Left lung (tissue), 10 donors: ENCODE measurements around the gene BICC1. TPM values are rescaled to one million over a fixed set of nuclear protein-coding genes. Genes with fewer than 3 reads are reported as not detected.
A peak's percentile ranks its signal among the peaks of the same experiment; 100 is the strongest.

ENCODE experiments used
- ATAC-seq: fragments of 200-7000 bp; cut with Tn5 transposase; one replicate; pipeline ENCODE4 v1.9.1; 2020; ENCODE audit warnings: moderate library complexity
- DNase-seq, 4 donors: peaks; one replicate each; pipeline ENCODE4 v3.0.0-alpha.2; 2013 to 2020
- H3K27ac ChIP-seq, 2 donors: fragments of 200-600 bp; sonication (generic) in 1 of 2; one replicate each; pipeline versions ENCODE4 v1.5.0 to v1.8.0; 2020 to 2021
- H3K27me3 ChIP-seq, 2 donors: fragments of 200-600 bp; sonication (generic) in 1 of 2; one replicate each; pipeline versions ENCODE4 v1.5.0 to v1.8.0; 2020 to 2021
- H3K36me3 ChIP-seq, 2 donors: fragments of 200-600 bp; sonication (generic) in 1 of 2; one replicate each; pipeline versions ENCODE4 v1.5.0 to v1.8.0; 2020 to 2021
- H3K4me1 ChIP-seq, 2 donors: fragments of 200-600 bp; one replicate each; pipeline ENCODE4 v1.8.0; 2021
- H3K4me3 ChIP-seq, 2 donors: fragments of 200-600 bp; sonication (generic) in 1 of 2; one replicate each; pipeline versions ENCODE4 v1.5.0 to v1.8.0; 2020 to 2021; ENCODE audit warnings: mild to moderate bottlenecking in 1 of 2
- H3K9me3 ChIP-seq, 2 donors: fragments of 200-600 bp; sonication (generic) in 1 of 2; one replicate each; pipeline versions ENCODE4 v1.5.0 to v1.8.0; 2020 to 2021
- CTCF ChIP-seq, 2 donors: fragments of 200-600 bp; sonication (generic) in 1 of 2; IDR thresholded peaks; one replicate each; pipeline versions ENCODE4 v1.5.0 to v1.8.0; 2021; ENCODE audit warnings: antibody characterized with exemption in 2 of 2
- intact Hi-C, 2 donors: fragments of 100-400 bp; cut with DNase I; formaldehyde crosslinking; loops; one replicate each; pipeline versions ENCODE4 v1.11.2 to v1.14.2; 2022
- polyA plus RNA-seq, 6 donors: library from polyadenylated mRNA; unstranded; fragments of 120-200 nt; gene quantifications; one replicate each; pipeline ENCODE4 v1.2.1, GENCODE V29; 2013; ENCODE audit not compliant: insufficient read length in 6 of 6
- total RNA-seq, 2 donors: library from RNA; stranded (reverse); fragmentation: NEBNext Ultra II Directional; extraction: Animal tissue kit (Norgen Biotek cat#: 25700); gene quantifications; one replicate each; pipeline ENCODE4 v1.2.1, GENCODE V29; 2021
- donor health status: DM: no; HTN: yes; CAD: no.
- donor health status: DM: no; HTN: no; CAD: no.

BICC1 gene
- total and polyA plus RNA-seq, 8 donors, result 10.9 to 47.4 (median 37.1) TPM

GRCh38 chr10:58518775-58519174, 6.1 kb downstream of the BICC1 start:
- Histone ChIP-seq H3K9me3 (no peaks in the 10 kb centered on the region), H3K27me3 (peaks cover 4 to 26% of the 10 kb centered on the region in 2 donors), H3K4me1 (peaks cover 0 to 1% of the 10 kb centered on the region in 2 donors), H3K36me3 (no peaks in the 10 kb centered on the region), H3K4me3 (no peak overlapping the region), H3K27ac (no peak overlapping the region)
- ATAC-seq, result peak; percentile 12
- no peak for TF ChIP-seq CTCF (IDR thresholded peaks at IDR 0.05)
- DNase-seq, result no peak
- intact Hi-C loops, result no loop called here

GRCh38 chr10:58529077-58529728, 16.5 kb downstream of the BICC1 start:
- ATAC-seq, result no peak
- intact Hi-C loops, result no loop called here

GRCh38 chr10:58531084-58531695, 18.5 kb downstream of the BICC1 start:
- peak; percentile 64 to 72 for TF ChIP-seq CTCF (IDR thresholded peaks at IDR 0.05)
- ATAC-seq (peak; percentile 94), DNase-seq (no peak)
- Histone ChIP-seq H3K27ac (no peak overlapping the region), H3K36me3 (no peaks in the 10 kb centered on the region), H3K27me3 (no peaks in the 10 kb centered on the region), H3K9me3 (peaks cover 0 to 15% of the 10 kb centered on the region in 2 donors), H3K4me3 (no peak overlapping the region), H3K4me1 (no peaks in the 10 kb centered on the region)
- intact Hi-C loops, result no loop called here

More at GRCh38 chr10:58529077-58529728, 16.5 kb downstream of the BICC1 start:
- H3K4me1 ChIP-seq, result no peaks in the 10 kb centered on the region
- no peak overlapping the region for H3K27ac ChIP-seq
- no peak overlapping the region for H3K4me3 ChIP-seq
- peaks cover 0 to 4% of the 10 kb centered on the region in 2 donors for H3K9me3 ChIP-seq
- no peak for TF ChIP-seq CTCF (IDR thresholded peaks at IDR 0.05)
- no peaks in the 10 kb centered on the region for H3K27me3 ChIP-seq
- no peaks in the 10 kb centered on the region for H3K36me3 ChIP-seq
- no peak for DNase-seq

DNA sequence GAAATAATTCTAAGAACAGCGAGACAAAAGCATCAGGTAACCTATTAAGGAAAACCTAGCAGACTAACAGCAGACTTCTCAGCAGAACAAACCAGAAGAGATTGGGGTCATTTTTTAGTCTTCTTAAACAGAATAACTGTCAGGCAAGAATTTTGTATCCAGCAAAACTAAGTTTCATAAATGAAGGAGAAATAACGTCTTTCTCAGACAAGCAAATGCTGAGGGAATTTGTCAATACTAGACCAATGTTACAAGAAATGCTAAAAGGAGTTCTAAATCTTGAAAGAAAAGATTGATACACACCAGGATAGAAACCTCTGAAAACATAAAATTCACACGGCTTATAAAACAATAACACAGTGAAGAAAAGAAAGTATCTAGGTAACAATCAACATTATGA, 22.6 kb downstream of the BICC1 start:
- intact Hi-C loops, result no loop called here
- Histone ChIP-seq H3K4me1 (no peaks in the 10 kb centered on the region), H3K36me3 (no peaks in the 10 kb centered on the region), H3K4me3 (no peak overlapping the region), H3K27ac (no peak overlapping the region), H3K9me3 (peaks cover 0 to 15% of the 10 kb centered on the region in 2 donors), H3K27me3 (no peaks in the 10 kb centered on the region)
- ATAC-seq (no peak), DNase-seq (no peak)
- TF ChIP-seq CTCF (IDR thresholded peaks at IDR 0.05), result no peak

DNA sequence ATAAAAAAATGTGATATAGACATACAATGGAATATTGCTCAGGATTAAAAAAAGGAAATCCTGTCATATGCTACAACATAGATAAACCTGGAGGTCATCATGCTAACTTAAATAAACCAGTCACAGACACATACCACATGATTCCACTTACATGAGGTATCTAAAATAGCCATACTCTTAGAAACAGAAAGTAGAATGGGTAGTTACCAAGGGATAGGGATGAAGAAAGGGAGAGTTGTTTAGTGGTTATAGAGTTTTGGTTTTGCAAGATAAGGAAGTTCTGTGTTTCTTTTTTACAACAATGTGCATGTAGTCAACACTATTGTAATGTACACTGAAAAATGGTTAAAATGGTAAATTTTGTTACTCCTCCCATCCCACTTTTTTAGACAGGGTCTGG, 30.5 kb downstream of the BICC1 start:
- Histone ChIP-seq H3K4me1 (peaks cover 0 to 4% of the 10 kb centered on the region in 2 donors), H3K27me3 (no peaks in the 10 kb centered on the region), H3K36me3 (no peaks in the 10 kb centered on the region), H3K27ac (no peak overlapping the region), H3K4me3 (no peak overlapping the region), H3K9me3 (no peaks in the 10 kb centered on the region)
- intact Hi-C loops, result no loop called here
- TF ChIP-seq CTCF (IDR thresholded peaks at IDR 0.05), result no peak
- DNase-seq (no peak), ATAC-seq (no peak)
